ENCODE data around the gene TTI1.

DNA sequence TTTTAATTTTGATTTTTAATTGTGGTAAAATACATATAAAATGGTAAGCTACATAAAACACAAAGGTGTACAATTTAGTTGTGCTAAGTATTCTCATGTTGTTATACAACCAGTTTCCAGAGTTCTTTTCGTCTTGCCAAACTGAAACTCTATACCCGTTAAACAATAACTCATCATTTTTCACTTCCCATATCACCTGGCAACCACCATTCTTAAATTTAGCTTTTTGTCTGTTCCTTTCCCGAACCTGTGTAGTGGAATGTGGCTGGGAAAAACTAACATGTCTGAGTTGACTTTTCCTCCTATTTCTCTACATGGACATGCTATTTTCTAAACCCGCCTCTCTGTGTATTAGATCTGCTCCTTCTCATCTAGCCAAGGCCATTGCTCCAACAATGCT is 27.9 kb upstream of the TTI1 start:
- TF ChIP-seq, protein P1, sequence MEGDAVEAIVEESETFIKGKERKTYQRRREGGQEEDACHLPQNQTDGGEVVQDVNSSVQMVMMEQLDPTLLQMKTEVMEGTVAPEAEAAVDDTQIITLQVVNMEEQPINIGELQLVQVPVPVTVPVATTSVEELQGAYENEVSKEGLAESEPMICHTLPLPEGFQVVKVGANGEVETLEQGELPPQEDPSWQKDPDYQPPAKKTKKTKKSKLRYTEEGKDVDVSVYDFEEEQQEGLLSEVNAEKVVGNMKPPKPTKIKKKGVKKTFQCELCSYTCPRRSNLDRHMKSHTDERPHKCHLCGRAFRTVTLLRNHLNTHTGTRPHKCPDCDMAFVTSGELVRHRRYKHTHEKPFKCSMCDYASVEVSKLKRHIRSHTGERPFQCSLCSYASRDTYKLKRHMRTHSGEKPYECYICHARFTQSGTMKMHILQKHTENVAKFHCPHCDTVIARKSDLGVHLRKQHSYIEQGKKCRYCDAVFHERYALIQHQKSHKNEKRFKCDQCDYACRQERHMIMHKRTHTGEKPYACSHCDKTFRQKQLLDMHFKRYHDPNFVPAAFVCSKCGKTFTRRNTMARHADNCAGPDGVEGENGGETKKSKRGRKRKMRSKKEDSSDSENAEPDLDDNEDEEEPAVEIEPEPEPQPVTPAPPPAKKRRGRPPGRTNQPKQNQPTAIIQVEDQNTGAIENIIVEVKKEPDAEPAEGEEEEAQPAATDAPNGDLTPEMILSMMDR (IDR thresholded peaks at IDR 0.05), result no peak
- TF ChIP-seq POLR2AphosphoS5 (IDR thresholded peaks at IDR 0.05) (peak; percentile 58), POLR2A (IDR thresholded peaks at IDR 0.05) (no peak)

All from prostate gland (tissue), 2 donors.